ENCODE data around the gene SLC2A1.

DNA sequence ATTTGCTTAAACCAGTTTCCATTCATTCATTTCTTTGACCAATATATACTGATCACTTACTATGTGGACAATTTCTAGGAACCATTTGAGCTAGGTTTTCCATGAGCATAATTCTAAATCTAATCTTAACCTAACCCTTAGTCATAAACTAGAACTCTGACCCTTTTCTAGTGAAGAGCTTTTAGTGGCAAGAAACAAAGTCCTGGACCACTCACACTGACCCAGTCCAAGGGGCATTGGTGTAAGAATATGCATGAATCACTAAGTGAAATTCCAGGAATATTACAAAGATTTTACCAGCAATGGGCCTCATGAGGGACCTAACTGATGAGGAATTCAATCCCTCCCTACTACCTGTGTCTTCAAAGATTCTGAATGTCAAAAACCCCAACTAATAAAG lies 40.6 kb upstream of the SLC2A1 start:
- TF ChIP-seq, protein P1, sequence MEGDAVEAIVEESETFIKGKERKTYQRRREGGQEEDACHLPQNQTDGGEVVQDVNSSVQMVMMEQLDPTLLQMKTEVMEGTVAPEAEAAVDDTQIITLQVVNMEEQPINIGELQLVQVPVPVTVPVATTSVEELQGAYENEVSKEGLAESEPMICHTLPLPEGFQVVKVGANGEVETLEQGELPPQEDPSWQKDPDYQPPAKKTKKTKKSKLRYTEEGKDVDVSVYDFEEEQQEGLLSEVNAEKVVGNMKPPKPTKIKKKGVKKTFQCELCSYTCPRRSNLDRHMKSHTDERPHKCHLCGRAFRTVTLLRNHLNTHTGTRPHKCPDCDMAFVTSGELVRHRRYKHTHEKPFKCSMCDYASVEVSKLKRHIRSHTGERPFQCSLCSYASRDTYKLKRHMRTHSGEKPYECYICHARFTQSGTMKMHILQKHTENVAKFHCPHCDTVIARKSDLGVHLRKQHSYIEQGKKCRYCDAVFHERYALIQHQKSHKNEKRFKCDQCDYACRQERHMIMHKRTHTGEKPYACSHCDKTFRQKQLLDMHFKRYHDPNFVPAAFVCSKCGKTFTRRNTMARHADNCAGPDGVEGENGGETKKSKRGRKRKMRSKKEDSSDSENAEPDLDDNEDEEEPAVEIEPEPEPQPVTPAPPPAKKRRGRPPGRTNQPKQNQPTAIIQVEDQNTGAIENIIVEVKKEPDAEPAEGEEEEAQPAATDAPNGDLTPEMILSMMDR (IDR thresholded peaks at IDR 0.05; ENCODE audit: insufficient read depth, low read depth, low read length): no peak
- TF ChIP-seq EZH2 (IDR thresholded peaks at IDR 0.05; ENCODE audit: insufficient read depth, low read length): no peak
